OCI-LY1 (cell line): ENCODE measurements around the gene RNF44.

ENCODE experiments used
- CTCF ChIP-seq: fragments of 200-600 bp; sonication (generic), shearing (Covaris generic); IDR thresholded peaks from 2 replicates; pipeline ENCODE4 v1.5.1; 2017; ENCODE audit warnings: mild to moderate bottlenecking, antibody characterized with exemption, low read length, moderate library complexity, mixed read lengths
- EZH2 ChIP-seq: fragments of 200-600 bp; sonication (generic), shearing (Covaris generic); IDR thresholded peaks from 2 replicates; pipeline ENCODE4 v1.8.0; 2017; ENCODE audit warnings: borderline replicate concordance, mixed run types, mild to moderate bottlenecking, antibody characterized with exemption, low read length, moderate library complexity, mixed read lengths

- TF ChIP-seq CTCF (no peak), EZH2 (no peak)
Measured at GRCh38 chr5:176519810-176520720, 17.1 kb downstream of the RNF44 start.
